HEK293T (cell line): Measurements from ENCODE around the gene RGS14.

Experiments
- ARNT ChIP-seq: fragments of 450-650 bp; IDR thresholded peaks from 2 replicates; pipeline ENCODE4 v1.6.1; 2017; ENCODE audit warnings: mild to moderate bottlenecking
- BHLHE40 ChIP-seq: fragments of 450-650 bp; IDR thresholded peaks from 2 replicates; pipeline ENCODE4 v1.6.1; 2016; ENCODE audit warnings: mild to moderate bottlenecking, moderate library complexity, borderline replicate concordance
- CTBP1 ChIP-seq: fragments of 450-650 bp; IDR thresholded peaks from 2 replicates; pipeline ENCODE4 v1.6.1; 2016; ENCODE audit warnings: borderline replicate concordance
- ELF4 ChIP-seq: fragments of 450-650 bp; IDR thresholded peaks from 2 replicates; pipeline ENCODE4 v1.6.1; 2017; ENCODE audit warnings: antibody characterized with exemption
- FOXK2 ChIP-seq: fragments of 450-650 bp; IDR thresholded peaks from 2 replicates; pipeline ENCODE4 v1.6.1; 2016; ENCODE audit warnings: mild to moderate bottlenecking
- FOXM1 ChIP-seq: fragments of 450-650 bp; IDR thresholded peaks from 2 replicates; pipeline ENCODE4 v1.6.1; 2017; ENCODE audit warnings: mild to moderate bottlenecking, borderline replicate concordance
- HDGF ChIP-seq: fragments of 450-650 bp; IDR thresholded peaks from 2 replicates; pipeline ENCODE4 v1.6.1; 2017; ENCODE audit warnings: antibody characterized with exemption, borderline replicate concordance
- LEF1 ChIP-seq: fragments of 450-650 bp; IDR thresholded peaks from 2 replicates; pipeline ENCODE4 v1.6.1; 2017; ENCODE audit warnings: mild to moderate bottlenecking, borderline replicate concordance
- NFRKB ChIP-seq: fragments of 450-650 bp; IDR thresholded peaks from 2 replicates; pipeline ENCODE4 v1.6.1; 2016; ENCODE audit warnings: mild to moderate bottlenecking, moderate library complexity
- SP1 ChIP-seq: fragments of 450-650 bp; IDR thresholded peaks from 2 replicates; pipeline ENCODE4 v1.6.1; 2017
- SUZ12 ChIP-seq: fragments of 450-650 bp; IDR thresholded peaks from 2 replicates; pipeline ENCODE4 v1.6.1; 2016; ENCODE audit warnings: mild to moderate bottlenecking
- TARDBP ChIP-seq: fragments of 450-650 bp; IDR thresholded peaks from 2 replicates; pipeline ENCODE4 v1.6.1; 2016
- TF ChIP-seq, protein P1 (sequence below): fragments of 450-650 bp; IDR thresholded peaks from 2 replicates; pipeline ENCODE4 v1.6.1; 2016

DNA sequence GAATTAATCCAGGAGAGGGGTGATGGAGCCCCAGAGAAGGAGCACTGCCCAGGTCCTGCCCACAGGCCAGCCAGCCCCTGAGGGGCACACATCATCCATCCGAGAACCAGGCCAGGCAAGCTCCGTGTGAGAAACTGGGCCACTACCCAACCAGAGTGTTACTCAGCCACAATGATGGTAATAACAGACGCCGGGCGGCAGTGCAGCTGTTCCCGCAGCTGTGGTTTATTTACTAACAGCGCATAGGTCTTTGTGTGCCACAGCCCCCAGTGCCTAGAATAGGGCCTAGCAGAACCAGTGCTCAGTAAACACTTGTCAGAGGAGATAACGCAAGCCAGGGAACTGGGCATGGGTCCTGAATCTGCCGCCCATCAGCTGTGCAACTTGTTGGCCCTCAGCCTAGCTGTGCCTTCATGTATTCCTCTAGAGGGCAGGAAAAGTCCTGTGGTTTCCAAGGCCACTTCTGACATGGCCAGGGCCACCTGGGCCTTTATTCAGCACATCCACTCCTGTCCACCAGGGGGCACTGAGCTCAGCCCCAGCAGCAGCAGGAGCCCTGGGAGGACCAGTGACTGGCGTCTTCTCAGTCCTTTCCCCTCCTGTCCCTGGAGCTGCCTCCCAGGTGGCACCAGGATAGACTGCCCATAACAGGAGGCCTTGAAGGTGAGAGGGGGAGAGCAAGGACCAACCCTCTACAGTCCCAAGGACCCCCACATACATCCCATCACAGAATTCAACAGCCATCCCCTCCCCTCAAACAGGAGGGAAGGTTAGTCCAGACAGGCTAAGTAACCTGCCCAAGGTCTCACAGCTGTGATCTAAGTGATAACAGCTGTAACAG lies 48.2 kb upstream of the RGS14 start:
- TF ChIP-seq SP1 (no peak), SUZ12 (no peak), ELF4 (no peak), BHLHE40 (no peak), LEF1 (peak; percentile 8; the same call in 1 of the 2 replicates), CTBP1 (no peak), TARDBP (no peak), FOXK2 (no peak), HDGF (0 out of 2 replicates have a peak, but pooled peaks have one; percentile 43), NFRKB (no peak), FOXM1 (no peak), ARNT (peak; percentile 46; the same call in 1 of the 2 replicates)
- TF ChIP-seq, protein P1, sequence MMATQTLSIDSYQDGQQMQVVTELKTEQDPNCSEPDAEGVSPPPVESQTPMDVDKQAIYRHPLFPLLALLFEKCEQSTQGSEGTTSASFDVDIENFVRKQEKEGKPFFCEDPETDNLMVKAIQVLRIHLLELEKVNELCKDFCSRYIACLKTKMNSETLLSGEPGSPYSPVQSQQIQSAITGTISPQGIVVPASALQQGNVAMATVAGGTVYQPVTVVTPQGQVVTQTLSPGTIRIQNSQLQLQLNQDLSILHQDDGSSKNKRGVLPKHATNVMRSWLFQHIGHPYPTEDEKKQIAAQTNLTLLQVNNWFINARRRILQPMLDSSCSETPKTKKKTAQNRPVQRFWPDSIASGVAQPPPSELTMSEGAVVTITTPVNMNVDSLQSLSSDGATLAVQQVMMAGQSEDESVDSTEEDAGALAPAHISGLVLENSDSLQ = 0 out of 2 replicates have a peak, but pooled peaks have one; percentile 15
